Measurements from ENCODE around the gene U2AF2.
"Not testable (repeated sequence)": the region's sequence is repeated elsewhere in the genome, so short reads cannot be mapped to it uniquely, and the experiment has no call there.

Gene U2AF2

GRCh38 chr19:55692681-55693081, 37.8 kb downstream of the U2AF2 start:
- no peak for DNase-seq

- no peak for DNase-seq
These were observed 38.6 kb downstream of the U2AF2 start for GRCh38 chr19:55693336-55693974.

DNA sequence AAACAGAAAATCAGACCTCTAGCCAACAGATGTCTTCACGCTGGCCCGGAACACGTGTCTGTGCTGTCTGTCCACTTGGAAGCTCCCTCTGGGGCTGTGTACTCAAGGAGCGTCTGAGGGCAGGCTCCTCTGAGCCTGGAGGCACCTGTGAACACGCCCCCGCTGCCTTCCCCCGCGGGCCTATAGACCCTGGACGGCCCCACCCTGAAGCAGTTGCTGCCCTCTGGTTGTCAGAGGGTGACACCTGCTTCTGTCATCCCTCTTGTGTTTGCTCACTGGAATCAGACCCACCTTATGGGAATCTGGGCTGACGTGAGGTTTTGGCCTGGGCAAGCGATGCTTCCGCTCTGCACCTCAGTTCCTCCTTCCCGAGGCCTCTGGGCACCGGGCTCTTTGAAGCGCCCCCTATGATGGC, 39.4 kb downstream of the U2AF2 start:
- DNase-seq: no peak

- DNase-seq: no peak
These were observed 40.0 kb downstream of the U2AF2 start for GRCh38 chr19:55694656-55695491.

DNA sequence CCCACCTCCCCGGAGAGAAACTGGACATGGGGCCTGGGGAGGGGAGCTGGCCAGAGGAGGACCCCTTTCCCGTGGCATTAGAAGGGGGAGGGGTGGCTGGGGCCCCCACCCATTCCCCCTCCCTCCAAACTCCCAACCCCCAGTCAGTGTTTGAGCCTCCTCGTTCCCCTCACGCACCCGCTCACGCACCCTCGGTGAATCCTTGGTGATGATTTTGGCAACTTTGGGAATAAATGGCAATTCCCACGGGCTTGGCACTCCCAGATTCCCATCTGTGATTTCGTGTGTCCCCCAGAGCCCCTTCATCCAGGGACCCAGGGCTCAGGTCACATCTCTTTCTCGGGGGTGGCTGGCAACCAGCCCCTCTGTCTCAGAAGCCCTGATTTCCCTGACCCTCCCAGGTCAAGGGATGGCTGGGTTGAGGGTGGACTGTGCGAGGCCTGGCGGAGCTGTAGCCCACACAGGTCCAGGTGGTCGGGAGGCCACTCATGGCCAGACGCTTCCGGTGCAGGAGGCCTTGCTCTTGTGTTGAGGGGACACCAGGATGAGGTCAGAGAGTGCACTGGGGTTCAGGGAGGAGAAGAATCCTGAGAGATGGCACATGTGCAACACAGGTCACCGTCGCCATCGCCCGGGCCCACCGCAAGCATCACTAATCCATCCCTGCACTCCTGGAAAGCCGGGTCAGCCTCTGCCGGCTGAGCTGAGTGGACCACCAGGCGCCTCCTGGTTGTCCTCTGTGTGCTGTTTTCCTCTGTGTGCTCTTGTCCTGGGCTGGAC, 40.9 kb downstream of the U2AF2 start:
- DNase-seq: no peak

GRCh38 chr19:55696301-55697068, 41.6 kb downstream of the U2AF2 start:
- DNase-seq: no peak

GRCh38 chr19:55697069-55697440, 42.2 kb downstream of the U2AF2 start:
- no peak for DNase-seq

DNA sequence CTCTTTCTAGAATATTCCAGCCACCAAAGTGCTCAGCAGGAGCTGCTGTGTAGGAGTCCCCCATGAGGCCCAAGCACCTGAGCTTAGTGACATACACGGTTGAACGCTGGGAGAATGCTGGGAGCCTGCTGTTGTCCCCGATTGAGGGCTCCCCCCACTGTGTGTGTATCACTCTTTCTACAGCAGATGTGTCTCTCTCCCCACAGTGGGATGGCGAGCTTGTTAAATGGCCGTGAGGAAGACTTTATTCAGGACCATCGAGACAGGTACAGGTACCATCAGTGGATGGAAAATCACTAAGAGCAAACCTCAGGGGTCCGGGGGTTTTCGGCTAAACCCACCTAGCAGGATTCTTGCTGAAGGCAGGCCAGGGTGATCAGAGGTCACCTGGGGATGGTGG, 42.9 kb downstream of the U2AF2 start:
- DNase-seq: no peak

DNA sequence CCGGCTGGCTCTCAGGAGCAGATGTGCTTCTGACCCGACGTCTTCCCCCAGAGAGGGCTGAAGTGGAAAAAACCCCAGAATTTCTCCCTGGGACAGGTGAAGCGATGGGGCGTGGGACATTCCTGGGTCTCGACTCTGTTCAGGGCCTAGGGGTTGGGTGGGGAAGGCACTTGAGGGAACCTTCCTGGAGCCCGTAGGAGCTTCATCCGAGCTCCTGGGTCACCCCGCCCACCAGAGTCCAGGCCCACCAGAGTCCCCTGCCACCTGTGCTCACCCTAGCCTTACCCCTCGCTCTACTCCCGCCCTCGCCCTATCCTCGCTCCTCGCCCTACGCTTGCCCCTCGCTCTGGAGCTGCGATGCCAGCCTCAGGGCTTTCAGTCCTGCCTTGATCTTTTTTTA, 43.4 kb downstream of the U2AF2 start:
- no peak for DNase-seq

GRCh38 chr19:55699221-55699620, 44.4 kb downstream of the U2AF2 start:
- no peak for DNase-seq

DNA sequence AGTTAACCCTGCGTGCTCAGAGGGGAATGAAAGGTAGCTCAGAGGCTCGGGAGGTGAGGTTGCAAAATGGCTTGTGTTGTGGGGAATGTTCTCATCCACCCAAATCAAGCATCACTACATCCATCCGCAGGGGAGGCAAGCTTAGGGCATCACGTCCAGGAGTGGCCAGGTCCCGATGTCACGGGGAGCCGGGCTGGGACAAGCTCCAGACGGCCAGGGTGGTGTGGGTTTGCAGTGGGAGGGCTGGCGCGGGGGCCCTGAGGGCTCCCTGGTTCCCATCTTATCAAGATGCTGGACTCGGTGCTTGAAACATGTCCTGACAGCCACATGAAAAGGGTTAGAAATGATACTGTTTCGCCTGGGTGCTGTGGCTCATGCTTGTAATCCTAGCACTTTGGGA, 46.0 kb downstream of the U2AF2 start:
- no peak for DNase-seq

DNA sequence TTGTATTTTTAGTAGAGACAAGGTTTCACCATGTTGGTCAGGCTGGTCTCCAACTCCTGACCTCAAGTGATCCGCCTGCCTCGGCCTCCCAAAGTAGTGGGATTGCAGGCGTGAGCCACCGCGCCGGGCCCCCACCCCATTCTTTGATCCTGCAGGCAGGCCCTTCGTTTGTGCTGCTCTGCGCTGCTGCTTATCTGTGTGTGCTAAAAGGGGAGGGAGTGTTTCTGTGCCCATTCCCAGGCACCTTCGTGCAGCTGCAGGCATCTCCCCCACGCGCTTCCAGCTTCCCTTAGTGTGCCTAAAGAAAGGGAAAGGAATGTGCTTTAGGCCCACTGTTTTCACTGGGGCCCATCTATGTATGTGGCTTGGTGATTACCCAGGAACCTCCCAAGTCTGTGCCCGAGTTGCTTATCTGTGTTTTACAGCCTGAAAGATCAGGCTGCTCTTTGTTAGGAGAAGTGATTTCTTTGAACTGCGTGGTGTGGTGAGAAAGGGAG, 47.3 kb downstream of the U2AF2 start:
- no peak for DNase-seq

DNA sequence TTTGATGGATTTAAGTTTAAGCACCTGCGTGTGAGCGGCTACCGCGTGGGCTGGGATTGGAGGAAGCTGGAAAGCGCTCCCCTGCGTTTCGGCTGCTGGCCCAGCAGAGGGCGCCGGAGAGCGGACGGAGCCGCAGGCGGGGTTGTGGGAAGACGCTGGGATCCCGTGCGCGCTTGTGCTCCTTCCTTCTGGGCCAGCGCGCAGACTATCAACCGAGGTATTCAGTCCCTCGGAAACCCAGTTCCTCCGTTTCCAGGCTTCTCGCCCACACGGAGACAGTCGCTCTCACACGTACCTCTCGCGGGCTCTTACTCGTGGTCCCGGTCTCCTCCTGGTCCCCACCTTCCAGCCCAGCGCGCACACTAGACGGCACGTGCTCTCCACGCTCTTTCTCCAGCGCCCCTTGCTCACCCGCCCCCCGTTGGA, 49.0 kb downstream of the U2AF2 start:
- peak; percentile 52 for DNase-seq

GRCh38 chr19:55704494-55705245, 49.8 kb downstream of the U2AF2 start:
- no peak for DNase-seq

- no peak for DNase-seq
These were observed 51.1 kb downstream of the U2AF2 start for GRCh38 chr19:55705972-55706371.

- DNase-seq: no peak
These were observed 56.9 kb downstream of the U2AF2 start for GRCh38 chr19:55711719-55712118.

DNA sequence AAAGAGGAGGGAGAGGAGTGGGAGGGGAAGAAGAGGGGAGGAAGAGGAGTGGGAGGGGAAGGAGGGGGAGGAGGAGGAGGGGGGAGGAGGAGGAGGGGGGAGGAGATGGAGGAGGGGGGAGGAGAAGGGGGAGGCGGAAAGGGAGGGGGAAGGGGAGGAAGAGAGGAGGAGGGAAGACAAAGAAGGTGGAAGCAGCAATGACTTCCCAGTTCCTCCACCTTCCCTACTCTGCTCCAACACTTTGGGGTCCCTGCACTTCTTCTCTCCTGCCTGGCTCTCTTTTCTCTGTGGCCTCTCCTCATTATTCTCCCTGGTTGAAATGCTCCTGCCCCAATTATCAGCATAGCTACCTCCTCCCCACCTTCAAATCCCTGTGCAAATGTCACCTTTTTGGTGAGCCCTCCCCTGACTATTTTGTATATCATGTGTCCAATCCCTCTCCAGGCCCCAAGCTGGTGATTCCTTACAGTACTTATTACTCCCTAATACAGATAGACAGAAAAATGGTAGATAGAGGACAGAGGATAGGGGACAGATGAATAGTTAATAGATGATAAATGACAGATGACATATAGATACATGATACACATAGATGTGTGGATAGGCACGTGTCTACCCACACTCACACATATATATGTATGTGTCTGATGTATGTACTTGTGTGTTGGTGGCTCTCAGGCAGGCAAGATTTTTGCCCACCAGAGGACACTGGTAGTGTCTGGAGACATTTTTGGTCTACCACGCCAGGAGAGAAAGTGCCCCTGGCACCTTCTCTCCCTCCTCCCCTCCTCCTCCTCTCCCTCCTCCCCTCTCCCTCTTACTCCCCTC, 58.2 kb downstream of the U2AF2 start:
- DNase-seq: no peak

DNA sequence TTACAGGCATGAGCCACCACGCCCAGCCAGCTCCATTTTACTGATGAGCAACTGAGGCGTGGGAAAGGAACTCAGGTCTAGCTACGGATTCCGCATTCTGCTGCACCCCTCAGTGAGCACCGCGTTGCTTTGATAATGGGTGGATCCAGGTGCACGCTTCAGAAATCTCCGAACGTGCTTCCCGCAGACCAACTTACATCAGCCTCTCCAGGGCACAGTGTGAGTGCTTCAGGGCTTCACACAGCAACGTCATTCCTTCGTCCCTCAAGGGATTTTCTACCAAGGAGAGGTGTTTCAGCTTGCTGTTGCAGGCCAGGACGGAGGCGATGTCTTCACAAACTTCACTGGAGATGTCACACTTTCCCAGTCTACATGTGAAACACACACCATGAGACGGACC, 61.7 kb downstream of the U2AF2 start:
- DNase-seq: no peak

DNA sequence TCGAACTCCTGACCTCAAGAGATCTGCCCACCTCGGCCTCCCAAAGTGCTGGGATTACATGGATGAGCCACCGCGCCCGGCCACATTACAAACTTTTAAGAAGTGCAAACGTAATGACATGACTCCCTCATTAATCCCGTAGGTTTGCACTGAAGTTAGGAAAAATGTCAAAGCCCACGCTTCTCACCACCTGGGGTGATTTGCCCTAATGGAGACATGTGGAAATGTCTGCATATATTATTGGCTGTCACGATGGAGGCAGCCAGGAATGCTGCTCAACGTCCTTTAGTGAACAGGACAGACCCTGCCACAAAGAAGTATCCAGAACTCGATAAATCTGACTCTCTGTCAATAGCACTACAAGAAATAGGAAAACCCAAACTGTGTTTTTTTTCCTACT, 62.4 kb downstream of the U2AF2 start:
- no peak for DNase-seq

- DNase-seq: not testable (repeated sequence)
These were observed 63.3 kb downstream of the U2AF2 start for GRCh38 chr19:55717879-55718711.

Data from activated T-cell treated with anti-CD3 and anti-CD28 coated beads, Interleukin-2, amount 50 U/mL, for 1 hour (primary cell).